GM18505 (cell line): ENCODE data around the gene IER3IP1.
"Not testable (repeated sequence)": the region's sequence is repeated elsewhere in the genome, so short reads cannot be mapped to it uniquely, and the experiment has no call there.

Experiments
- ATAC-seq: cut with Tn5 transposase; IDR thresholded peaks from one replicate; pipeline ENCODE4 v1.9.1; 2021; ENCODE audit not compliant: unreplicated experiment
- POLR2A ChIP-seq: IDR thresholded peaks from 4 replicates; pipeline ENCODE4 v1.6.1; 2011; ENCODE audit warnings: borderline replicate concordance; ENCODE audit not compliant: insufficient read depth, insufficient read length; ENCODE audit errors: extremely low read depth

IER3IP1 gene

GRCh38 chr18:47175283-47175897 is 774 bp downstream of the IER3IP1 start:
- peak; percentile 9 for ATAC-seq
- no peak for TF ChIP-seq POLR2A

GRCh38 chr18:47174545-47175116 is 1.5 kb downstream of the IER3IP1 start:
- TF ChIP-seq POLR2A: no peak
- ATAC-seq: no peak

GRCh38 chr18:47172476-47172875 is 3.7 kb downstream of the IER3IP1 start:
- ATAC-seq: no peak
- no peak for TF ChIP-seq POLR2A

- no peak for TF ChIP-seq POLR2A
- ATAC-seq: no peak
Measured at GRCh38 chr18:47168913-47169312, 7.3 kb downstream of the IER3IP1 start.

GRCh38 chr18:47168509-47168908 is 7.7 kb downstream of the IER3IP1 start:
- no peak for TF ChIP-seq POLR2A
- no peak for ATAC-seq

GRCh38 chr18:47166294-47166693 is 9.9 kb downstream of the IER3IP1 start:
- no peak for ATAC-seq
- TF ChIP-seq POLR2A: no peak

GRCh38 chr18:47163241-47163640 is 12.9 kb downstream of the IER3IP1 start:
- no peak for TF ChIP-seq POLR2A
- ATAC-seq: peak; percentile 63

GRCh38 chr18:47160256-47160655 is 15.9 kb downstream of the IER3IP1 start:
- ATAC-seq: no peak
- no peak for TF ChIP-seq POLR2A

- ATAC-seq: not testable (repeated sequence)
Measured at GRCh38 chr18:47158404-47158803, 17.8 kb downstream of the IER3IP1 start.

- no peak for TF ChIP-seq POLR2A
- no peak for ATAC-seq
Measured at GRCh38 chr18:47151439-47151838, 24.7 kb downstream of the IER3IP1 start.

GRCh38 chr18:47150824-47151366 is 25.3 kb downstream of the IER3IP1 start:
- TF ChIP-seq POLR2A: no peak
- no peak for ATAC-seq

GRCh38 chr18:47150029-47150823 is 25.9 kb downstream of the IER3IP1 start, which contains the start of gene HDHD2:
HDHD2 (minus strand) TSS chr18:47150500; CDS start chr18:47136439, 14,061 bp downstream.
- peak; percentile 93 for TF ChIP-seq POLR2A

GRCh38 chr18:47149457-47150028 is 26.6 kb downstream of the IER3IP1 start:
- TF ChIP-seq POLR2A: no peak
- ATAC-seq: no peak

More at GRCh38 chr18:47150029-47150823, 25.9 kb downstream of the IER3IP1 start, which contains the start of gene HDHD2:
- peak; percentile 92 for ATAC-seq

- no peak for ATAC-seq
- TF ChIP-seq POLR2A: no peak
Measured at GRCh38 chr18:47146206-47146605, 30.0 kb downstream of the IER3IP1 start.

- no peak for TF ChIP-seq POLR2A
- ATAC-seq: no peak
Measured at GRCh38 chr18:47143899-47144485, 32.2 kb downstream of the IER3IP1 start.
